A673 (cell line): ENCODE data around the gene MAGI3.

Source experiments
- CTCF ChIP-seq: fragments of 300-800, 200-600 bp; sonication (generic); conservative IDR thresholded peaks from 2 replicates; pipeline ENCODE4 v1.5.1; 2017; ENCODE audit warnings: low read depth, mild to moderate bottlenecking, antibody characterized with exemption, low read length, moderate library complexity, mixed read lengths
- EZH2 ChIP-seq: fragments of 200-600 bp; sonication (generic); IDR thresholded peaks from 2 replicates; pipeline ENCODE4 v1.6.1; 2017; ENCODE audit warnings: borderline replicate concordance, low read depth, mild to moderate bottlenecking, mixed read lengths, antibody characterized with exemption, low read length; ENCODE audit not compliant: poor library complexity, severe bottlenecking

- TF ChIP-seq EZH2: no peak
- no peak for TF ChIP-seq CTCF
Observed at GRCh38 chr1:113396585-113396984, 6.3 kb downstream of the MAGI3 start.
